Ishikawa (cell line): ENCODE measurements around the gene IL17RD.

Experiments used
- CREB1 ChIP-seq: IDR thresholded peaks from 2 replicates; pipeline ENCODE4 v1.6.1; 2012; ENCODE audit warnings: low read depth
- EP300 ChIP-seq: IDR thresholded peaks from 2 replicates; pipeline ENCODE4 v1.6.1; 2012; ENCODE audit warnings: borderline replicate concordance
- FOXM1 ChIP-seq: IDR thresholded peaks from 2 replicates; pipeline ENCODE4 v1.6.1; 2012; ENCODE audit warnings: low read depth, borderline replicate concordance
- MAX ChIP-seq: IDR thresholded peaks from 2 replicates; pipeline ENCODE4 v1.6.1; 2012
- NFIC ChIP-seq: IDR thresholded peaks from 2 replicates; pipeline ENCODE4 v1.6.1; 2012
- RAD21 ChIP-seq: IDR thresholded peaks from 2 replicates; pipeline ENCODE4 v1.6.1; 2012; ENCODE audit warnings: low read depth
- REST ChIP-seq: IDR thresholded peaks from 2 replicates; pipeline ENCODE4 v1.6.1; 2012; ENCODE audit warnings: low read depth, mild to moderate bottlenecking
- TEAD4 ChIP-seq: IDR thresholded peaks from 2 replicates; pipeline ENCODE4 v1.6.1; 2012
- USF1 ChIP-seq: IDR thresholded peaks from 2 replicates; pipeline ENCODE4 v1.6.1; 2012
- YY1 ChIP-seq: IDR thresholded peaks from 2 replicates; pipeline ENCODE4 v1.6.1; 2012; ENCODE audit warnings: low read depth

GRCh38 chr3:57173687-57174086 is 8.5 kb upstream of the IL17RD start:
- no peak for TF ChIP-seq USF1
- no peak for TF ChIP-seq MAX
- TF ChIP-seq EP300: no peak
- TF ChIP-seq RAD21: no peak
- TF ChIP-seq REST: no peak
- TF ChIP-seq FOXM1: no peak
- TF ChIP-seq NFIC: no peak
- TF ChIP-seq CREB1: no peak
- no peak for TF ChIP-seq TEAD4
- TF ChIP-seq YY1: no peak
